Caki2 (cell line): Measurements from ENCODE around the gene NRG2. TPM values are rescaled to one million over a fixed set of nuclear protein-coding genes. Genes with fewer than 3 reads are reported as not detected.

Experiments
- DNase-seq: peaks from one replicate; pipeline ENCODE4 v3.0.0-alpha.2; 2015; ENCODE audit warnings: low read depth
- in situ Hi-C: cut with HindIII; loops from 2 replicates; pipeline ENCODE4 v1.10.0; 2016; ENCODE audit warnings: low sequenced_read_pairs, low pct_unique_long_range_greater_than_20kb, mixed read lengths
- total RNA-seq: library from RNA; depleted of rRNA; stranded (reverse); fragments of >200 nt; shearing (Covaris generic); gene quantifications from 2 replicates; pipeline ENCODE4 v1.2.3, GENCODE V29; 2014; ENCODE audit warnings: low replicate concordance

NRG2 gene
- total RNA-seq, 1 experiment from 2014 or later: 6.8 TPM

GRCh38 chr5:139926797-139927503, 116.1 kb downstream of the NRG2 start:
- in situ Hi-C loops: no loop called here
- DNase-seq: no peak

GRCh38 chr5:139925650-139926640, 117.2 kb downstream of the NRG2 start:
- no peak for DNase-seq
- in situ Hi-C loops: no loop called here

- in situ Hi-C loops: no loop called here
- DNase-seq: no peak
These were observed 117.9 kb downstream of the NRG2 start for GRCh38 chr5:139925216-139925562.

- no peak for DNase-seq
- in situ Hi-C loops: no loop called here
These were observed 118.5 kb downstream of the NRG2 start for GRCh38 chr5:139924294-139925215.

GRCh38 chr5:139919308-139919707, 123.8 kb downstream of the NRG2 start:
- in situ Hi-C loops: no loop called here
- no peak for DNase-seq

- no peak for DNase-seq
- in situ Hi-C loops: no loop called here
These were observed 127.3 kb downstream of the NRG2 start for GRCh38 chr5:139915834-139916233.

GRCh38 chr5:139915266-139915665, 127.8 kb downstream of the NRG2 start:
- DNase-seq: no peak

GRCh38 chr5:139914218-139914807, 128.8 kb downstream of the NRG2 start:
- in situ Hi-C loops: no loop called here

More at GRCh38 chr5:139915266-139915665, 127.8 kb downstream of the NRG2 start:
- in situ Hi-C loops: no loop called here

GRCh38 chr5:139912804-139913203, 130.3 kb downstream of the NRG2 start:
- no peak for DNase-seq
- in situ Hi-C loops: no loop called here

More at GRCh38 chr5:139914218-139914807, 128.8 kb downstream of the NRG2 start:
- DNase-seq: no peak

- no peak for DNase-seq
- in situ Hi-C loops: no loop called here
These were observed 130.9 kb downstream of the NRG2 start for GRCh38 chr5:139912158-139912557.

- DNase-seq: no peak
- in situ Hi-C loops: no loop called here
These were observed 131.5 kb downstream of the NRG2 start for GRCh38 chr5:139911425-139912120.

GRCh38 chr5:139910901-139911300, 132.2 kb downstream of the NRG2 start:
- no peak for DNase-seq
- in situ Hi-C loops: no loop called here

- no peak for DNase-seq
- in situ Hi-C loops: no loop called here
These were observed 133.1 kb downstream of the NRG2 start for GRCh38 chr5:139910036-139910435.

GRCh38 chr5:139908749-139909148, 134.3 kb downstream of the NRG2 start:
- no peak for DNase-seq
- in situ Hi-C loops: no loop called here

- no peak for DNase-seq
- in situ Hi-C loops: no loop called here
These were observed 136.4 kb downstream of the NRG2 start for GRCh38 chr5:139906661-139907060.

- in situ Hi-C loops: no loop called here
- no peak for DNase-seq
These were observed 138.1 kb downstream of the NRG2 start for GRCh38 chr5:139904816-139905661.

- in situ Hi-C loops: no loop called here
- no peak for DNase-seq
These were observed 138.6 kb downstream of the NRG2 start for GRCh38 chr5:139904566-139904815.
